Panc1 (cell line): ENCODE data around the gene STAM2. TPM values are rescaled to one million over a fixed set of nuclear protein-coding genes. Genes with fewer than 3 reads are reported as not detected.

Experiments used
- ATAC-seq: fragments of 200-7000 bp; cut with Tn5 transposase; 2 replicates; pipeline ENCODE4 v1.9.1; 2020; ENCODE audit warnings: mild to moderate bottlenecking, moderate library complexity
- BruUV-seq: library from RNA; stranded (reverse); fragments of 400-500 nt; replicated peaks from 2 replicates; lab custom pipeline; 2021; lab: Mats Ljungman, UMichigan
- CTCF ChIA-PET: fragments of 300-600 bp; sonication (Branson Sonifier 250); formaldehyde crosslinking; loops from one replicate; lab custom pipeline; 2022; ENCODE audit warnings: antibody characterized with exemption; lab: Charles Lee
- POLR2A ChIA-PET: fragments of 300-600 bp; sonication (Branson Sonifier 250); formaldehyde crosslinking; loops from one replicate; lab custom pipeline; 2022; ENCODE audit warnings: antibody characterized with exemption; lab: Charles Lee
- DNase-seq: peaks from one replicate; pipeline ENCODE4 v3.0.0-alpha.2; 2010; ENCODE audit warnings: low read depth, low spot score
- H3K27ac ChIP-seq: 2 replicates; pipeline ENCODE4 v1.5.1; 2011; ENCODE audit warnings: mild to moderate bottlenecking, low read length, inconsistent platforms
- H3K27me3 ChIP-seq: fragments of 200-500 bp; sonication (Bioruptor generic); 2 replicates; pipeline ENCODE4 v1.6.0; 2014; ENCODE audit warnings: low read length, inconsistent platforms; ENCODE audit not compliant: control insufficient read depth, insufficient read depth
- H3K36me3 ChIP-seq: fragments of 200-500 bp; sonication (Bioruptor generic); 2 replicates; pipeline ENCODE4 v1.5.1; 2014; ENCODE audit warnings: inconsistent platforms, mild to moderate bottlenecking, low read length, moderate library complexity; ENCODE audit not compliant: control insufficient read depth, insufficient read depth
- H3K4me1 ChIP-seq: 2 replicates; pipeline ENCODE4 v1.5.1; 2011; ENCODE audit warnings: inconsistent platforms, mild to moderate bottlenecking, low read length, moderate library complexity; ENCODE audit not compliant: control insufficient read depth, insufficient read depth
- H3K4me3 ChIP-seq, 2 experiments: 2 replicates each; pipeline ENCODE4 v1.5.1; 2011 to 2012; ENCODE audit warnings: low read depth in 2 of 2, low read length in 2 of 2, mild to moderate bottlenecking in 2 of 2, inconsistent platforms in 1 of 2, moderate library complexity in 1 of 2
- H3K9me3 ChIP-seq: fragments of 200-500 bp; sonication (Bioruptor generic); 2 replicates; pipeline ENCODE4 v1.5.1; 2014; ENCODE audit warnings: low read depth, mild to moderate bottlenecking, inconsistent platforms, low read length, moderate library complexity; ENCODE audit not compliant: control insufficient read depth, insufficient read depth
- POLR2AphosphoS5 ChIP-seq: IDR thresholded peaks from 2 replicates; pipeline ENCODE4 v1.6.1; 2012; ENCODE audit warnings: mild to moderate bottlenecking, low read depth, low read length, moderate library complexity
- SIN3A ChIP-seq: IDR thresholded peaks from 2 replicates; pipeline ENCODE4 v1.6.1; 2012; ENCODE audit warnings: low read depth, mild to moderate bottlenecking, low read length, moderate library complexity, borderline replicate concordance; ENCODE audit not compliant: insufficient read depth
- TCF7L2 ChIP-seq: IDR thresholded peaks from 2 replicates; pipeline ENCODE4 v1.6.1; 2011; ENCODE audit warnings: mild to moderate bottlenecking, low read depth, low read length, inconsistent platforms
- in situ Hi-C: cut with HindIII; loops from 2 replicates; pipeline ENCODE4 v1.10.0; 2016; ENCODE audit warnings: low sequenced_read_pairs, low pct_unique_long_range_greater_than_20kb
- intact Hi-C: fragments of 100-400 bp; cut with micrococcal nuclease; formaldehyde crosslinking; loops from one replicate; pipeline ENCODE4 v1.10.0; 2022; ENCODE audit not compliant: unreplicated experiment
- total RNA-seq: library from RNA; stranded (reverse); gene quantifications from one replicate; pipeline ENCODE4 v1.2.1, GENCODE V29; 2021; ENCODE audit not compliant: unreplicated experiment
- TF ChIP-seq, protein P1 (sequence below): fragments of 450-650 bp; IDR thresholded peaks from 2 replicates; pipeline ENCODE4 v1.5.1; 2017; ENCODE audit warnings: mild to moderate bottlenecking
- TF ChIP-seq, protein P2 (sequence below), 2 experiments: IDR thresholded peaks; 2 replicates each; pipeline ENCODE4 v1.6.1; 2011 to 2012; ENCODE audit warnings: low read depth in 2 of 2, control low read depth in 1 of 2, low read length in 1 of 2, mild to moderate bottlenecking in 1 of 2, moderate library complexity in 1 of 2; ENCODE audit not compliant: insufficient read depth in 1 of 2

STAM2 gene
- total RNA-seq, 1 experiment from 2014 or later: 29.1 TPM

DNA sequence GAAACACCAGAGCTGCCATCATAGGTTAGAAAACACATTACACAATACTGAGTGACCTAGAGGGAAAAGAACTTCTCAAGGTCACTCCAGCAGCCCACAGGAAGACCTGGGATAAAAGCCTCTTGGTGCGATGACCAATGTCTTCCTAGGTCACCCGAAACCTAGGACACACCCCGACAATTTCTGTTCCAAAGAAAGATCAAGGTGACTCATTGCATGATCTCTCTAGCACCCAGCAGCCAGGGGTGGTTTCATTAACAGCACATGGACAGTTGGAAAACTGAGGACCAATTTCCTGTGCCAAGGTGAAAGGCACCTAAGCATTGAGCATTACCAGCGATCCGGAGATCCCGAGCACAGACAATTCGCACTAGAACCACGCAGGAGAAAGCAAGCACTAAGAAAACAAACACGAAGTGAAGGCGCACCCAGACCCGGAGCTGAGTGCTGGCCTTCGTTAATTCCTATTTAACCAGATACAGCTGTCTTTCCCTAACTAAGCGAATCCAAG, 78.2 kb downstream of the STAM2 start:
- in situ Hi-C loops (no loop called here), intact Hi-C loops (no loop called here)
- H3K36me3 ChIP-seq: no peaks in the 10 kb centered on the region
- H3K4me3 ChIP-seq: peak overlapping the region; percentile 44 to 50
- ChIA-PET POLR2A (interaction anchor here (0.6 kb wide), 1 partner anchor 239 kb away, joined by 3 read pairs; no protein-coding TSS in a partner anchor), CTCF (interaction anchor here (0.6 kb wide), 1 partner anchor 10 kb away, joined by 5 read pairs; no protein-coding TSS in a partner anchor)
- no peak for TF ChIP-seq POLR2AphosphoS5
- ATAC-seq (peak; percentile 57), DNase-seq (no peak)
- H3K27ac ChIP-seq: no peak overlapping the region; the same call in 1 of the 2 replicates
- no peaks in the 10 kb centered on the region for H3K9me3 ChIP-seq
- peaks cover 17% of the 10 kb centered on the region for H3K4me1 ChIP-seq
- peaks cover 28% of the 10 kb centered on the region for H3K27me3 ChIP-seq
- BruUV-seq: no TSS peak

DNA sequence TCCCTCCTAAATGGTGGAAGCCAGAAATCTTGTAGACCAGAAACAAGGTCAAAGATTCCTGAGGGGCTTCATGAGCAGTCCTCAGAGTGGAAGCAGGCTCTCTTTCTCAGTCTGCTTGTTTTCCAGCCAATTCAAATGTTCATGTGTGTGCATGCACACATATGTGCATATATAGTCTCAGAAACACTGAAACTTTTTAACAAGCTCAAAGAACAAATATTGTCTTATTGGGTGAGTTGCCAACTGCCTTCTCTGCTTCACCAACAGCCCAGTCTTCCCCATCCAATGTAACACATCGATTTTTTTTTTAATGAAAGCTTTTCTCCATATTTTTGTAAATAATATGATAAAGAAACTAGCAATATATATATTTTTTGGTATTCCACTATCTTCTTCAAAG, 80.4 kb downstream of the STAM2 start:
- TF ChIP-seq POLR2AphosphoS5 (no peak), SIN3A (no peak)
- TF ChIP-seq, protein P1, sequence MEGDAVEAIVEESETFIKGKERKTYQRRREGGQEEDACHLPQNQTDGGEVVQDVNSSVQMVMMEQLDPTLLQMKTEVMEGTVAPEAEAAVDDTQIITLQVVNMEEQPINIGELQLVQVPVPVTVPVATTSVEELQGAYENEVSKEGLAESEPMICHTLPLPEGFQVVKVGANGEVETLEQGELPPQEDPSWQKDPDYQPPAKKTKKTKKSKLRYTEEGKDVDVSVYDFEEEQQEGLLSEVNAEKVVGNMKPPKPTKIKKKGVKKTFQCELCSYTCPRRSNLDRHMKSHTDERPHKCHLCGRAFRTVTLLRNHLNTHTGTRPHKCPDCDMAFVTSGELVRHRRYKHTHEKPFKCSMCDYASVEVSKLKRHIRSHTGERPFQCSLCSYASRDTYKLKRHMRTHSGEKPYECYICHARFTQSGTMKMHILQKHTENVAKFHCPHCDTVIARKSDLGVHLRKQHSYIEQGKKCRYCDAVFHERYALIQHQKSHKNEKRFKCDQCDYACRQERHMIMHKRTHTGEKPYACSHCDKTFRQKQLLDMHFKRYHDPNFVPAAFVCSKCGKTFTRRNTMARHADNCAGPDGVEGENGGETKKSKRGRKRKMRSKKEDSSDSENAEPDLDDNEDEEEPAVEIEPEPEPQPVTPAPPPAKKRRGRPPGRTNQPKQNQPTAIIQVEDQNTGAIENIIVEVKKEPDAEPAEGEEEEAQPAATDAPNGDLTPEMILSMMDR: no peak
- TF ChIP-seq, protein P2, sequence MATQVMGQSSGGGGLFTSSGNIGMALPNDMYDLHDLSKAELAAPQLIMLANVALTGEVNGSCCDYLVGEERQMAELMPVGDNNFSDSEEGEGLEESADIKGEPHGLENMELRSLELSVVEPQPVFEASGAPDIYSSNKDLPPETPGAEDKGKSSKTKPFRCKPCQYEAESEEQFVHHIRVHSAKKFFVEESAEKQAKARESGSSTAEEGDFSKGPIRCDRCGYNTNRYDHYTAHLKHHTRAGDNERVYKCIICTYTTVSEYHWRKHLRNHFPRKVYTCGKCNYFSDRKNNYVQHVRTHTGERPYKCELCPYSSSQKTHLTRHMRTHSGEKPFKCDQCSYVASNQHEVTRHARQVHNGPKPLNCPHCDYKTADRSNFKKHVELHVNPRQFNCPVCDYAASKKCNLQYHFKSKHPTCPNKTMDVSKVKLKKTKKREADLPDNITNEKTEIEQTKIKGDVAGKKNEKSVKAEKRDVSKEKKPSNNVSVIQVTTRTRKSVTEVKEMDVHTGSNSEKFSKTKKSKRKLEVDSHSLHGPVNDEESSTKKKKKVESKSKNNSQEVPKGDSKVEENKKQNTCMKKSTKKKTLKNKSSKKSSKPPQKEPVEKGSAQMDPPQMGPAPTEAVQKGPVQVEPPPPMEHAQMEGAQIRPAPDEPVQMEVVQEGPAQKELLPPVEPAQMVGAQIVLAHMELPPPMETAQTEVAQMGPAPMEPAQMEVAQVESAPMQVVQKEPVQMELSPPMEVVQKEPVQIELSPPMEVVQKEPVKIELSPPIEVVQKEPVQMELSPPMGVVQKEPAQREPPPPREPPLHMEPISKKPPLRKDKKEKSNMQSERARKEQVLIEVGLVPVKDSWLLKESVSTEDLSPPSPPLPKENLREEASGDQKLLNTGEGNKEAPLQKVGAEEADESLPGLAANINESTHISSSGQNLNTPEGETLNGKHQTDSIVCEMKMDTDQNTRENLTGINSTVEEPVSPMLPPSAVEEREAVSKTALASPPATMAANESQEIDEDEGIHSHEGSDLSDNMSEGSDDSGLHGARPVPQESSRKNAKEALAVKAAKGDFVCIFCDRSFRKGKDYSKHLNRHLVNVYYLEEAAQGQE (IDR thresholded peaks at IDR 0.05; ENCODE audit: insufficient read depth in 1 of 2, low read depth in 2 of 2, low read length in 1 of 2): no peak
- intact Hi-C loops: no loop called here

DNA sequence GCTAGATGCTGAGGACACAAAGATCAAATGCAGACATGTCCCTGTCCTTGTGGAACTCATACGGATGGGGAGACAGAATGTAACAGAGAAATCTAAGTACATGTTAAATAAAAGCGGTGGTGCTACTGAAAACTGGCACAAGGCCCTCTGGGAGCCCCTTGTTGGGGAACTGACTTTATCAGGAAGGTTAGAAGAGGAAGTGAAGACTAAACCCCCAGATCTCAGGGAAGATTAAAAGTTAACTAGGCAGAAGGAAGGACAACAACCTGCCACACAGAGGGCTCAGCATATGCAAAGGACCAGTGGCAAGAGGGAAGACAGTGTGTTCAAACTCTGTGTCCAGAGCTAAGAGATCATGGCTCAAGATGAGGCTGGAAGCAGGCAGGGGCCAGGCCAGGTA, 81.5 kb downstream of the STAM2 start:
- ChIA-PET POLR2A (no interaction called here), CTCF (no interaction called here)
- BruUV-seq: no TSS peak
- Histone ChIP-seq H3K9me3 (no peaks in the 10 kb centered on the region), H3K4me1 (peaks cover 17% of the 10 kb centered on the region), H3K27me3 (peaks cover 13% of the 10 kb centered on the region), H3K27ac (no peak overlapping the region), H3K4me3 (no peak overlapping the region), H3K36me3 (no peaks in the 10 kb centered on the region)
- no peak for ATAC-seq
- intact Hi-C loops: no loop called here
- no peak for DNase-seq
- no peak for TF ChIP-seq SIN3A
- TF ChIP-seq, protein P1: no peak
- TF ChIP-seq POLR2AphosphoS5: no peak
- TF ChIP-seq, protein P2 (IDR thresholded peaks at IDR 0.05; ENCODE audit: insufficient read depth in 1 of 2, low read depth in 2 of 2, low read length in 1 of 2): no peak
- no peak for TF ChIP-seq TCF7L2
- in situ Hi-C loops: no loop called here

More for the DNA sequence above, 80.4 kb downstream of the STAM2 start:
- BruUV-seq: no TSS peak
- Histone ChIP-seq H3K4me1 (peaks cover 17% of the 10 kb centered on the region), H3K36me3 (no peaks in the 10 kb centered on the region), H3K27me3 (peaks cover 24% of the 10 kb centered on the region), H3K9me3 (no peaks in the 10 kb centered on the region), H3K27ac (no peak overlapping the region), H3K4me3 (no peak overlapping the region)
- DNase-seq: no peak
- POLR2A ChIA-PET: no interaction called here
- no peak for ATAC-seq
- in situ Hi-C loops: no loop called here
- CTCF ChIA-PET: no interaction called here
